Coronary artery (tissue), 2 donors: ENCODE results near the gene FAM114A1.

Experiments used
- DNase-seq: peaks from one replicate; pipeline ENCODE4 v3.0.0-alpha.2; 2017; ENCODE audit warnings: low spot score
- H3K27ac ChIP-seq, 2 donors: fragments of 200-600 bp; sonication (generic); one replicate each; pipeline ENCODE4 v1.5.1; 2016 to 2019
- H3K4me3 ChIP-seq: fragments of 200-600 bp; sonication (generic); 2 replicates; pipeline ENCODE4 v1.5.1; 2016; ENCODE audit warnings: mild to moderate bottlenecking, moderate library complexity
- TF ChIP-seq, protein P1 (sequence below): fragments of 200-600 bp; sonication (generic); IDR thresholded peaks from one replicate; pipeline ENCODE4 v1.5.1; 2019; ENCODE audit warnings: antibody characterized with exemption

Gene FAM114A1

GRCh38 chr4:38921151-38921550, 53.5 kb downstream of the FAM114A1 start:
- no peak overlapping the region for H3K4me3 ChIP-seq
- no peak for DNase-seq
- TF ChIP-seq, protein P1, sequence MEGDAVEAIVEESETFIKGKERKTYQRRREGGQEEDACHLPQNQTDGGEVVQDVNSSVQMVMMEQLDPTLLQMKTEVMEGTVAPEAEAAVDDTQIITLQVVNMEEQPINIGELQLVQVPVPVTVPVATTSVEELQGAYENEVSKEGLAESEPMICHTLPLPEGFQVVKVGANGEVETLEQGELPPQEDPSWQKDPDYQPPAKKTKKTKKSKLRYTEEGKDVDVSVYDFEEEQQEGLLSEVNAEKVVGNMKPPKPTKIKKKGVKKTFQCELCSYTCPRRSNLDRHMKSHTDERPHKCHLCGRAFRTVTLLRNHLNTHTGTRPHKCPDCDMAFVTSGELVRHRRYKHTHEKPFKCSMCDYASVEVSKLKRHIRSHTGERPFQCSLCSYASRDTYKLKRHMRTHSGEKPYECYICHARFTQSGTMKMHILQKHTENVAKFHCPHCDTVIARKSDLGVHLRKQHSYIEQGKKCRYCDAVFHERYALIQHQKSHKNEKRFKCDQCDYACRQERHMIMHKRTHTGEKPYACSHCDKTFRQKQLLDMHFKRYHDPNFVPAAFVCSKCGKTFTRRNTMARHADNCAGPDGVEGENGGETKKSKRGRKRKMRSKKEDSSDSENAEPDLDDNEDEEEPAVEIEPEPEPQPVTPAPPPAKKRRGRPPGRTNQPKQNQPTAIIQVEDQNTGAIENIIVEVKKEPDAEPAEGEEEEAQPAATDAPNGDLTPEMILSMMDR = no peak
- no peak overlapping the region for H3K27ac ChIP-seq

DNA sequence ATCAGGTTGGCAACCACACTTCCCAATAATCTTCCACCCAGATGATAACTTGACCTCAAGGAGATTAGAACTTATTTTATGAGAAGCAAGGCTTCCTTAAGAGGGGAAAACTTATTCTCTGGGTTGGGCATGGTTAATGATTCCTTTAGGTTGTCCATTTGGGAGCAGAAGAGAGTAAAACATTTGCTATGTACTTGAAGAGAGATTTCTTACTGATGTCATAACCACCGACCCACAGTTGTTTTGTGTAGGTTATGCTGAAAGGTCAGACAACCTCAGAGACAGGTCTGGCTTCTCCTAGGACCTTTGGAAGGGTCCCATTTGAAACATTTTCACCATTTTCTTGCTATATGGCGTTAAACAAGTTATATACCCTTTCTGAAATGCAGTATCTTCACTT, 56.1 kb downstream of the FAM114A1 start:
- no peak for DNase-seq
- TF ChIP-seq, protein P1 = no peak
- no peak overlapping the region for H3K27ac ChIP-seq
- no peak overlapping the region for H3K4me3 ChIP-seq

GRCh38 chr4:38924353-38924752, 56.7 kb downstream of the FAM114A1 start:
- DNase-seq = no peak
- Histone ChIP-seq H3K4me3 (no peak overlapping the region), H3K27ac (no peak overlapping the region)
- TF ChIP-seq, protein P1 = no peak

GRCh38 chr4:38925492-38926413, 58.1 kb downstream of the FAM114A1 start:
- Histone ChIP-seq H3K4me3 (no peak overlapping the region), H3K27ac (no peak overlapping the region)
- no peak for DNase-seq
- TF ChIP-seq, protein P1 = no peak

DNA sequence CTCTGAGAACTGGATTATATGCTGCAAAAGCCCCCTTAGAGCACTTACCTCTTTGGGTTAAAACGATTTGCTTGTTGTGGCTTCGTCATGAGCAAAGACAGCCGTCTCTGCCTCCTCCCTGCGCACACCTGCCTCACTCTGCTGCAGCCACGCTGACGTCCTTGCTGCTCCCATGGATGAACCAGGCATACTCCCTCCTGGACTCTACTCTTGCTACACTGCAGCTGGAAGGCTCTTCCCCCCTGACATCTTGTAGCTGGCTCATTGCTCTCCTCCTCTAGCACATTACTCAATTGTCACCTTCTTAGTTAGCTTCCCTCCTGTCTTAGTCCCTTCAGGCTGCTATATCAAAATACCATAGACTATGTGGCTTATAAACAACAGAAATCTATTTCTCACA, 59.3 kb downstream of the FAM114A1 start:
- TF ChIP-seq, protein P1 = no peak
- H3K4me3 ChIP-seq = no peak overlapping the region
- no peak overlapping the region for H3K27ac ChIP-seq
- DNase-seq = no peak

DNA sequence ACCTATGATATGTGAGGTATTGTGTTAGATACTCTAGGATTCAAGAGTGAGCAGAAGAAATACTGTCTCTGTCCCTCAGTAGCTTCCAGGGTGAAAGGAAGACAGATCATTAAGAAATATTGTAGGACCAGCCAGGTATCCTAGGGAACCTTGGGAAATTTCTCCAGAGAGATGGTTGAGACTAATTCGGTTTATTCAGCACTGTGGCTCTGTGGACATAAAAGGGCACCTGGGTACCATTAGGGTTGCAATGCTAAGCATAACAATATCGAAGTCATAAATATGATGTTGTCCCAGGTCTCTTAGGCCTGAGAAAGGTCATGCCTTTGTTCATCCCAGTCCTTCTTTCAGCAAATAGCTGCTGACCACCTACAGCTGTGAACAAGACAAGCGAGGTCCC, 61.0 kb downstream of the FAM114A1 start:
- no peak overlapping the region for H3K27ac ChIP-seq
- DNase-seq = no peak
- H3K4me3 ChIP-seq = no peak overlapping the region
- TF ChIP-seq, protein P1 = no peak

DNA sequence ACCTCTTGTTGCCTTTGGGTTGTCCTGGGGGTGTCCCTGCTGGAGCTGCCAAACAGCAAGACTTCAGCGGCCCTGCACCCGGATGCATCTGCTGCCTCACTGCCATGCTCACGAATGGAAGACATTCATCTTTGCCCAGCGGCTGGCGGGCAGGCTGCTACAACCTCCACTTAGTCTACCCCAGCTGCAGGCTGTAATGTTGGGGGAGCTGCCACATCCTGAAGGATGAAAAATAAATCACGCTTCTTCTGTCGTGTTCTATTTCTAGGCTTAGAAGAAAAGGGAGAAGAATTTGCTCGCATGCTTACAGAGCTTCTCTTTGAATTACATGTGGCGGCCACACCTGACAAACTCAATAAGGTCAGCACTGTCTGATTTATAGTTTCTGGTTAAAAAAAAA, 61.4 kb downstream of the FAM114A1 start:
- no peak for DNase-seq
- no peak overlapping the region for H3K27ac ChIP-seq
- TF ChIP-seq, protein P1 = no peak
- H3K4me3 ChIP-seq = no peak overlapping the region
